ENCODE measurements around the gene AP1AR. TPM values are rescaled to one million over a fixed set of nuclear protein-coding genes. Genes with fewer than 3 reads are reported as not detected.
A peak's percentile ranks its signal among the peaks of the same experiment; 100 is the strongest.
"Not testable (repeated sequence)": the region's sequence is repeated elsewhere in the genome, so short reads cannot be mapped to it uniquely, and the experiment has no call there.

The AP1AR gene
- total RNA-seq, 1 experiment from 2014 or later = 38.4 TPM

DNA sequence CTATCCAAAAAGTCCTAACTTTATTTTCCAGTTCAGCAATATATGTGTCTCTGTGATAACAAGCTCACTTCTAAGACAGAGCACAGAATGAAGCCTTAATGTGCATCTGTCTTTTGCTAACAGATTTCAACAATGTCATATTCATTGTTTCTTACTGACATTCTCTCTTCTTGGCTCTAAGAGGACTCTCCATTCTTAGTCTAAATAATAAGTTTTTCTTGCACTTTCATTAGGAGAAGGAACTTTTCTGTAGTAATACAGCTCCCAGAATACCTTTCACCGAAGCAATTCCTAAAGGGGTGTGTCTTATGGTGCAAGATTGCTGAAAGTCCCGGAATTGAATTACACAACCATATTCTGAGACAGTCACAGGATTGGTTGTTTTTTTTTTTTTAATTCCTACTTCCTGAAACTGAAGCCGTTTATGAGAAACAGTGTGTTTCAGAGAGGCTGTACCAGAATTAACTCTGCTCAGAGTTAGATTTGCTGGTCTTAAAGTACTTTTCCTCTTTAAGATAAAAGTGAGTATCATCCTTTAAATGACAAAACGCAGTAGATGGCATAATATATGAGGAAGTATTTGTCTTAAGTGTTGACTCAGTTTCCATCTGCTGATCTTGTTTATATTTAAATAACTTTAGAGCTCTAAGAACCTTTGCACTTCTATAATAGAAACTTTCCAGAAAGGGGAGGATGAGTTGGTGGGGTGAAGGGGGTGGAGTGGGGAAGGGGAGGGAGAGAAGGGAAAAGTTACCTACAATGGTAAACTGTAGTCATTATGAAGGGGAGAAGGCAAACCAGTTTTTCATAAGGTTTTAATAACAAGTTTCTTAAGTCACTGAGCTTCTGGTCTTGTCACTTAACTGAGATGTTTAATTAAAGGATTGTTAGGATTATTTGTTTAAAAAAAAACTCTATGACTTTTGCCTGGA, 65.6 kb downstream of the AP1AR start, which contains the start of gene ALPK1:
Gene ALPK1 (plus strand): TSS at position 421 of the 932 bp plus-strand sequence.
- Mint-ChIP-seq H3K4me3 (ENCODE audit: unreplicated experiment) (peak within 1 kb of the TSS; percentile 72), H3K27ac (ENCODE audit: low read depth, unreplicated experiment) (peak within 1 kb of the TSS; percentile 91), H3K27me3 (ENCODE audit: insufficient read depth, unreplicated experiment) (no peaks in the 10 kb centered on the region), H3K9me3 (ENCODE audit: unreplicated experiment) (no peaks in the 10 kb centered on the region), H3K4me1 (ENCODE audit: insufficient read depth, unreplicated experiment) (no peaks in the 10 kb centered on the region), H3K36me3 (ENCODE audit: insufficient read depth, unreplicated experiment) (no peaks in the 10 kb centered on the region)
- CTCF ChIA-PET = interaction anchor here (0.6 to 3.1 kb wide), 4 partner anchors 10 to 112 kb away, joined by 3 to 18 read pairs (median 4); partner anchors contain the start of gene TIFA
- TF ChIP-seq, protein P1, sequence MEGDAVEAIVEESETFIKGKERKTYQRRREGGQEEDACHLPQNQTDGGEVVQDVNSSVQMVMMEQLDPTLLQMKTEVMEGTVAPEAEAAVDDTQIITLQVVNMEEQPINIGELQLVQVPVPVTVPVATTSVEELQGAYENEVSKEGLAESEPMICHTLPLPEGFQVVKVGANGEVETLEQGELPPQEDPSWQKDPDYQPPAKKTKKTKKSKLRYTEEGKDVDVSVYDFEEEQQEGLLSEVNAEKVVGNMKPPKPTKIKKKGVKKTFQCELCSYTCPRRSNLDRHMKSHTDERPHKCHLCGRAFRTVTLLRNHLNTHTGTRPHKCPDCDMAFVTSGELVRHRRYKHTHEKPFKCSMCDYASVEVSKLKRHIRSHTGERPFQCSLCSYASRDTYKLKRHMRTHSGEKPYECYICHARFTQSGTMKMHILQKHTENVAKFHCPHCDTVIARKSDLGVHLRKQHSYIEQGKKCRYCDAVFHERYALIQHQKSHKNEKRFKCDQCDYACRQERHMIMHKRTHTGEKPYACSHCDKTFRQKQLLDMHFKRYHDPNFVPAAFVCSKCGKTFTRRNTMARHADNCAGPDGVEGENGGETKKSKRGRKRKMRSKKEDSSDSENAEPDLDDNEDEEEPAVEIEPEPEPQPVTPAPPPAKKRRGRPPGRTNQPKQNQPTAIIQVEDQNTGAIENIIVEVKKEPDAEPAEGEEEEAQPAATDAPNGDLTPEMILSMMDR (IDR thresholded peaks at IDR 0.05; ENCODE audit: unreplicated experiment) = no peak
- intact Hi-C loops (cut with micrococcal nuclease) = loop anchor here (1.0 kb wide), 1 partner anchor 24 kb away; no protein-coding TSS in a partner anchor
- DNase-seq (ENCODE audit: unreplicated experiment) = peak; percentile 92
- POLR2A ChIA-PET = interaction anchor here (0.6 to 3.4 kb wide), 20 partner anchors 9 to 1734 kb away, joined by 3 to 106 read pairs (median 4); partner anchors contain the start of genes AP1AR, NEUROG2 and TIFA
- no TSS peak for BruUV-seq (replicated peaks)

DNA sequence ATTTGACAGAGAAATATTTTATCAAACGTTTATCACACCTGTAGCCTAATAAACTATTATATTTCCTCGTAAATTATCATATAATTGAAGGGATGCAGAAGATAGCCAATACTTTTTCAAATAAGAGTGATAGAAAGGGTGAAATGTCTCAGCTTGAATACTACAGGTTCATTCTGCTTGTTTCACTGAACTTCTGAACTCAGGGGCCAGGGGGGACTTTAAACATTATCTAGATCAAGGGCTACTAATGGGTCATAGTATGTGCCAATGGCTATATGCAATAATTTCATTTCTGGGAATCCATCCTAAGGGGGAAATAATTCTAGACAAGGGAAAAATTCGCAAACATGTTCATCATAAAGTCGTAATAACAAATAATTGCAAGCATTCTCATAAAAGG, 68.1 kb downstream of the AP1AR start:
- no peaks in the 10 kb centered on the region for H3K36me3 Mint-ChIP-seq (ENCODE audit: insufficient read depth, unreplicated experiment)
- ChIA-PET POLR2A (interaction anchor here (0.6 to 2.0 kb wide), 4 partner anchors 13 to 80 kb away, joined by 4 to 10 read pairs (median 6); partner anchors contain the start of gene TIFA), CTCF (interaction anchor here (1.4 to 4.1 kb wide), 4 partner anchors 12 to 63 kb away, joined by 4 to 24 read pairs (median 6); no protein-coding TSS in a partner anchor)
- H3K27me3 Mint-ChIP-seq (ENCODE audit: insufficient read depth, unreplicated experiment) = no peaks in the 10 kb centered on the region
- no peak overlapping the region for H3K27ac Mint-ChIP-seq (ENCODE audit: low read depth, unreplicated experiment)
- DNase-seq (ENCODE audit: unreplicated experiment) = no peak
- H3K4me3 Mint-ChIP-seq (ENCODE audit: unreplicated experiment) = no peak overlapping the region
- intact Hi-C loops (cut with micrococcal nuclease) = no loop called here
- no peaks in the 10 kb centered on the region for H3K9me3 Mint-ChIP-seq (ENCODE audit: unreplicated experiment)
- no TSS peak for BruUV-seq (replicated peaks)
- TF ChIP-seq, protein P1 (IDR thresholded peaks at IDR 0.05; ENCODE audit: unreplicated experiment) = no peak
- no peaks in the 10 kb centered on the region for H3K4me1 Mint-ChIP-seq (ENCODE audit: insufficient read depth, unreplicated experiment)

DNA sequence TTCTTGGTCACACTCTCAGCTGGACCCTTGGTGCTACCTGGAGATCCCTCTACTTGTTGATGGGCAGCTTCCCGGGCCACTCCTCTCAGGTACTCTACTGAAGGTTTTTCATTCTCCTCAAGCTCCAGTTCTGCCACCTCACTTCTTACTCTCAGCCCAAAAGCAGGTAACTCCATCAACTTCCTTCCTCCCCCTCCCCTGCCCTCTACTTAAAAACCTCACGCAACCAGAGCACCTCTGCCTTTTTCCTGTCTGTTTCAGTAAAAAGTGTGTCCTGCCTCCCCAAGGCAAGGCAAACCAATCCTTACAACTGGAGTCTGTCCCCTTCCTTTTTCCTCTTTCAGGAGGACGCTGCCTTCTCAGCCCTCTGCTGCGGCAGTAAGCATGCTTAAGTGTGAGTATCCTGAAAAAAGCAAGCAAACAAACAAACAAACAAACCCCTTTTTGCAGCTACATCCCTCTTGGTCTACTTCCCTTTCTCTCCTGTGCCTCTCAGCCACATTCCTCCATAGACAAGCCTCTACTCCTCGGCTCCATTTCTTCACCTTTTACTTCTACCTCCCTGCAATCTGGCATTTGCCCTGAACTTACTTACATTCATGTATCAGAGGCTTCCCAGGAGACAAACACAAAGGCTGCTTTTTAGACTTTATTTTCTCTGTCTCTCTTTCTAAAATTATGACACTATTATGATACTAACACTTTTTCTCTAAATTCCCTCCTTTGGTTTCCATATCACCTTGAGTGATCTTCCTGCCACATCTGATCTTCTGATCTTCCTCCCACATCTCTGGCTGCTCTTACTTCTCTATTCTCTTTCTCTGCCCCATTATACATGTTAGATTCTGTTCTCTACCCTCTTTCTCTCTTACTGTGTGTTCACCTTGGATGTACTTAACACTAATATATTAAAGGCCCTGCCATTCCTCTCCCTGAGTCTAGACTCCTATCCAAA, 71.0 kb downstream of the AP1AR start:
- Mint-ChIP-seq H3K27me3 (ENCODE audit: insufficient read depth, unreplicated experiment) (no peaks in the 10 kb centered on the region), H3K4me1 (ENCODE audit: insufficient read depth, unreplicated experiment) (no peaks in the 10 kb centered on the region), H3K4me3 (ENCODE audit: unreplicated experiment) (no peak overlapping the region), H3K27ac (ENCODE audit: low read depth, unreplicated experiment) (no peak overlapping the region), H3K9me3 (ENCODE audit: unreplicated experiment) (no peaks in the 10 kb centered on the region), H3K36me3 (ENCODE audit: insufficient read depth, unreplicated experiment) (no peaks in the 10 kb centered on the region)
- TF ChIP-seq, protein P1 (IDR thresholded peaks at IDR 0.05; ENCODE audit: unreplicated experiment) = no peak
- POLR2A ChIA-PET = no interaction called here
- BruUV-seq (replicated peaks) = no TSS peak
- CTCF ChIA-PET = interaction anchor here (4.1 kb wide), 1 partner anchor 19 kb away, joined by 24 read pairs; no protein-coding TSS in a partner anchor
- DNase-seq (ENCODE audit: unreplicated experiment) = no peak
- intact Hi-C loops (cut with micrococcal nuclease) = no loop called here

DNA sequence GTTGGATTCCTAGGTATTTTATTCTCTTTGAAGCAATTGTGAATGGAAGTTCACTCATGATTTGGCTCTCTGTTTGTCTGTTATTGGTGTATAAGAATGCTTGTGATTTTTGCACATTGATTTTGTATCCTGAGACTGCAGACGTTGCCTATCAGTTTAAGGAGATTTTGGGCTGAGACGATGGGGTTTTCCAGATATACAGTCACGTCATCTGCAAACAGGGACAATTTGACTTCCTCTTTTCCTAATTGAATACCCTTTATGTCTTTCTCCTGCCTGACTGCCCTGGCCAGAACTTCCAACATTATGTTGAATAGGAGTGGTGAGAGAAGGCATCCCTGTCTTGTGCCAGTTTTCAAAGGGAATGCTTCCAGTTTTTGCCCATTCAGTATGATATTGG, 73.9 kb downstream of the AP1AR start:
- H3K27me3 Mint-ChIP-seq (ENCODE audit: insufficient read depth, unreplicated experiment); H3K27ac Mint-ChIP-seq (ENCODE audit: low read depth, unreplicated experiment); CTCF ChIA-PET; BruUV-seq (replicated peaks); H3K9me3 Mint-ChIP-seq (ENCODE audit: unreplicated experiment); H3K4me1 Mint-ChIP-seq (ENCODE audit: insufficient read depth, unreplicated experiment); intact Hi-C loops (cut with micrococcal nuclease); H3K4me3 Mint-ChIP-seq (ENCODE audit: unreplicated experiment); DNase-seq (ENCODE audit: unreplicated experiment); H3K36me3 Mint-ChIP-seq (ENCODE audit: insufficient read depth, unreplicated experiment): not testable (repeated sequence)
- POLR2A ChIA-PET = interaction anchor here (1.2 kb wide), 1 partner anchor 9 kb away, joined by 3 read pairs; no protein-coding TSS in a partner anchor

DNA sequence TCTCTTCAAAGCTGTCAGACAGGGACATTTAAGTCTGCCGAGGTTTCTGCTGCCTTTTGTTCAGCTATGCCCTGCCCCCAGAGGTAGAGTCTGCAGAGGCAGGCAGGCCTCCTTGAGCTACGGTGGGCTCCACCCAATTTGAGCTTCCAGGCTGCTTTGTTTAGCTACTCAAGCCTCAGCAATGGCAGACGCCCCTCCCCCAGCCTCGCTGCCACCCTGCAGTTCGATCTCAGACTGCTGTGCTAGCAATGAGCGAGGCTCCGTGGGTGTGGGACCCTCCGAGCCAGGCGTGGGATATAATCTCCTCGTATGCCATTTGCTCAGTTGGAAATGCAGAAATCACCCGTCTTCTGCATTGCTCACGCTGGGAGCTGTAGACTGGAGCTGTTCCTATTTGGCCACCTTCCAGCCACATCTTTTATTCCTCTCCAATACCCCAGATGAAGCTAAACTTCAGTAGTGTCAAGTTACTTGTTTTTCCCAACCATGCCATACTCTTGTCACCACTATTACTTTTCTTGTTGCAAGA, 77.7 kb downstream of the AP1AR start:
- CTCF ChIA-PET = interaction anchor here (0.6 to 2.5 kb wide), 6 partner anchors 13 to 295 kb away, joined by 3 to 10 read pairs (median 4); no protein-coding TSS in a partner anchor
- H3K27ac Mint-ChIP-seq (ENCODE audit: low read depth, unreplicated experiment); BruUV-seq (replicated peaks); DNase-seq (ENCODE audit: unreplicated experiment); H3K27me3 Mint-ChIP-seq (ENCODE audit: insufficient read depth, unreplicated experiment); H3K4me3 Mint-ChIP-seq (ENCODE audit: unreplicated experiment); H3K9me3 Mint-ChIP-seq (ENCODE audit: unreplicated experiment); H3K36me3 Mint-ChIP-seq (ENCODE audit: insufficient read depth, unreplicated experiment); H3K4me1 Mint-ChIP-seq (ENCODE audit: insufficient read depth, unreplicated experiment); intact Hi-C loops (cut with micrococcal nuclease): not testable (repeated sequence)
- POLR2A ChIA-PET = interaction anchor here (1.3 kb wide), 1 partner anchor 12 kb away, joined by 7 read pairs; the partner anchor contains the start of gene ALPK1
